ENCODE measurements around the gene TNFSF15. TPM values are rescaled to one million over a fixed set of nuclear protein-coding genes. Genes with fewer than 3 reads are reported as not detected.
"Not testable (repeated sequence)": the region's sequence is repeated elsewhere in the genome, so short reads cannot be mapped to it uniquely, and the experiment has no call there.

The TNFSF15 gene
- total and polyA plus RNA-seq, 2 donors (not counting 1 experiment from before 2014, with no cell fraction given): 0.03 TPM; not detected in 1

DNA sequence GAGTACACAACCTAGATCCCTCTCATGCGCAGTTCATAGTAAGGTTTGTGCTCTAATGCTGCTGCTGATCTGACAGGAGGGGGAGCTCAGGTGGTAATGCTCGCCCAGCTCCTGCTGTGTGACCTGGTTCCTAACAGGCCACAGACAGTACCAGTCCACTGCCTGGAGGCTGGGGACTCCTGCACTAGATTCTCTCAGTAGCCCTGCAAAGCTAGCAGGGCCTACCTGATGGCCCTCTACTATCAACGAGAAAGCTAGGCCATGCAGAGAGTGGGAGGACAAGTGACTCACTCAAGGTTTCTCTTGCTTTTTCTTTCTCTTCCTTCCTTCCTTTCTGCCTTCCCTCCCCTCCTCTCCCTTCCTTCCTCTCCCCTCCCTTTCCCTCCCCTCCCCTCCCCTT lies 68.7 kb downstream of the TNFSF15 start:
- Histone ChIP-seq H3K79me2 (ENCODE audit: control insufficient read depth, insufficient read depth, low read length) (no peaks in the 10 kb centered on the region), H3K9me3 (ENCODE audit: control extremely low read depth in 1 of 3, control insufficient read depth in 2 of 3, insufficient read depth in 1 of 3, low read length in 2 of 3) (no peaks in the 10 kb centered on the region), H3K27ac (ENCODE audit: low read length in 2 of 2) (no peak overlapping the region), H3K9ac (ENCODE audit: low read length) (no peak overlapping the region), H2AFZ (ENCODE audit: insufficient read depth, low read depth, low read length, poor library complexity, severe bottlenecking) (no peak overlapping the region), H3K36me3 (replicated peaks in 1 of 2; ENCODE audit: control extremely low read depth in 1 of 2, control insufficient read depth in 1 of 2, extremely low read depth in 1 of 2, insufficient read depth in 2 of 2, low read length in 1 of 2) (no peaks in the 10 kb centered on the region), H3K4me2 (replicated peaks; ENCODE audit: low read depth, low read length, poor library complexity, severe bottlenecking) (no peak overlapping the region), H4K20me1 (ENCODE audit: control insufficient read depth, insufficient read depth, low read length, poor library complexity, severe bottlenecking) (no peaks in the 10 kb centered on the region), H3K27me3 (replicated peaks in 1 of 4; ENCODE audit: control extremely low read depth in 1 of 4, control insufficient read depth in 3 of 4, insufficient read depth in 4 of 4, low read length in 3 of 4) (peaks cover 0 to 3% (median 1%) of the 10 kb centered on the region in 4 experiments), H3K4me1 (ENCODE audit: control insufficient read depth in 2 of 2, insufficient read depth in 2 of 2, low read length in 2 of 2) (peaks cover 7 to 8% of the 10 kb centered on the region in 2 donors), H3K4me3 (ENCODE audit: control extremely low read depth in 1 of 5, extremely low read depth in 1 of 5, insufficient read depth in 1 of 5, low read depth in 2 of 5, low read length in 4 of 5) (no peak overlapping the region)
- WGBS (ENCODE audit: insufficient coverage): no CpG with 5 or more reads among the region's 3 CpGs
- no peak overlapping the region for H3K27ac Mint-ChIP-seq
- ATAC-seq (ENCODE audit: low read depth) (no peak), DNase-seq (no peak)
- ChIA-PET CTCF (interaction anchor here (1.0 to 11.9 kb wide), 7 partner anchors 25 to 332 kb away, joined by 3 to 239 read pairs (median 11); partner anchors contain the start of gene TEX48), POLR2A (no interaction called here)
- TF ChIP-seq, protein P1, sequence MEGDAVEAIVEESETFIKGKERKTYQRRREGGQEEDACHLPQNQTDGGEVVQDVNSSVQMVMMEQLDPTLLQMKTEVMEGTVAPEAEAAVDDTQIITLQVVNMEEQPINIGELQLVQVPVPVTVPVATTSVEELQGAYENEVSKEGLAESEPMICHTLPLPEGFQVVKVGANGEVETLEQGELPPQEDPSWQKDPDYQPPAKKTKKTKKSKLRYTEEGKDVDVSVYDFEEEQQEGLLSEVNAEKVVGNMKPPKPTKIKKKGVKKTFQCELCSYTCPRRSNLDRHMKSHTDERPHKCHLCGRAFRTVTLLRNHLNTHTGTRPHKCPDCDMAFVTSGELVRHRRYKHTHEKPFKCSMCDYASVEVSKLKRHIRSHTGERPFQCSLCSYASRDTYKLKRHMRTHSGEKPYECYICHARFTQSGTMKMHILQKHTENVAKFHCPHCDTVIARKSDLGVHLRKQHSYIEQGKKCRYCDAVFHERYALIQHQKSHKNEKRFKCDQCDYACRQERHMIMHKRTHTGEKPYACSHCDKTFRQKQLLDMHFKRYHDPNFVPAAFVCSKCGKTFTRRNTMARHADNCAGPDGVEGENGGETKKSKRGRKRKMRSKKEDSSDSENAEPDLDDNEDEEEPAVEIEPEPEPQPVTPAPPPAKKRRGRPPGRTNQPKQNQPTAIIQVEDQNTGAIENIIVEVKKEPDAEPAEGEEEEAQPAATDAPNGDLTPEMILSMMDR (IDR thresholded peaks at IDR 0.05): no peak
- no peak for TF ChIP-seq EZH2 (IDR thresholded peaks at IDR 0.05; ENCODE audit: borderline replicate concordance, insufficient read depth, low read depth, low read length, poor library complexity, severe bottlenecking)
- H3K27me3 Mint-ChIP-seq: peaks cover 5% of the 10 kb centered on the region
- no peak overlapping the region for H3K4me3 Mint-ChIP-seq
- H3K4me1 Mint-ChIP-seq: peaks cover 13% of the 10 kb centered on the region
- no peaks in the 10 kb centered on the region for H3K9me3 Mint-ChIP-seq (ENCODE audit: insufficient read depth)
- intact Hi-C loops (cut with micrococcal nuclease): loop anchor here (10.0 kb wide), 1 partner anchor 332 kb away; no protein-coding TSS in a partner anchor

DNA sequence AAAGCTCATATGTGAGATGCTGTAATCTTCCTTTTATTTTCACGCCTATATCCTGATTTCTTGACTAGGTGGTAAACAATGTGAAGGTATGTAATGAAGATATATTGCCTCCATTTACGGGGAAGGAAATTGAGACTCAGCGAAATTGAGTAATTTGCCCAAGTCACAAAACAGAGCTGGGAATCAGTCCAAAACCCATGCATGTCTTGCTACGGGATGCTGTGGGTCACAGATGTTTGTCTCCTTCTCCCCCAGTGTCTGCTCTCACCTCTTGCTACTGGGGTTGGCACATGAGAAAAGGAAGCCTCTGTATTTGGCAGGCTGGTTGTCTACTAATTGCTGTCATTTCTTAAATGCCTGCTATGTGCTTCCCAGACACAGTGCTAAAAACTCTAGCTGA lies 70.1 kb downstream of the TNFSF15 start:
- intact Hi-C loops (cut with micrococcal nuclease): loop anchor here (10.0 kb wide), 1 partner anchor 331 kb away; no protein-coding TSS in a partner anchor
- H3K79me2 ChIP-seq (ENCODE audit: control insufficient read depth, insufficient read depth, low read length): no peaks in the 10 kb centered on the region
- Mint-ChIP-seq H3K4me3 (no peak overlapping the region), H3K27me3 (peaks cover 1% of the 10 kb centered on the region), H3K27ac (no peak overlapping the region), H3K9me3 (ENCODE audit: insufficient read depth) (no peaks in the 10 kb centered on the region), H3K4me1 (peaks cover 12% of the 10 kb centered on the region)
- no peaks in the 10 kb centered on the region for H3K36me3 ChIP-seq (replicated peaks in 1 of 2; ENCODE audit: control extremely low read depth in 1 of 2, control insufficient read depth in 1 of 2, extremely low read depth in 1 of 2, insufficient read depth in 2 of 2, low read length in 1 of 2)
- H3K4me1 ChIP-seq (ENCODE audit: control insufficient read depth in 2 of 2, insufficient read depth in 2 of 2, low read length in 2 of 2): peaks cover 7 to 8% of the 10 kb centered on the region in 2 donors
- peaks cover 0 to 3% (median 1%) of the 10 kb centered on the region in 4 experiments for H3K27me3 ChIP-seq (replicated peaks in 1 of 4; ENCODE audit: control extremely low read depth in 1 of 4, control insufficient read depth in 3 of 4, insufficient read depth in 4 of 4, low read length in 3 of 4)
- ChIA-PET CTCF (interaction anchor here (0.7 to 11.9 kb wide), 8 partner anchors 19 to 445 kb away, joined by 3 to 239 read pairs (median 3); partner anchors contain the start of gene TEX48), POLR2A (interaction anchor here (0.7 kb wide), 1 partner anchor 278 kb away, joined by 5 read pairs; no protein-coding TSS in a partner anchor)
- TF ChIP-seq, protein P1 (IDR thresholded peaks at IDR 0.05): no peak
- TF ChIP-seq EZH2 (IDR thresholded peaks at IDR 0.05; ENCODE audit: borderline replicate concordance, insufficient read depth, low read depth, low read length, poor library complexity, severe bottlenecking): no peak
- H3K9ac ChIP-seq (ENCODE audit: low read length): no peak overlapping the region
- no peak overlapping the region for H3K27ac ChIP-seq (ENCODE audit: low read length in 2 of 2)
- no peaks in the 10 kb centered on the region for H4K20me1 ChIP-seq (ENCODE audit: control insufficient read depth, insufficient read depth, low read length, poor library complexity, severe bottlenecking)
- 39% methylated on average over 3 of the region's 4 CpGs for WGBS (ENCODE audit: insufficient coverage)
- H2AFZ ChIP-seq (ENCODE audit: insufficient read depth, low read depth, low read length, poor library complexity, severe bottlenecking): no peak overlapping the region
- H3K4me3 ChIP-seq (ENCODE audit: control extremely low read depth in 1 of 5, extremely low read depth in 1 of 5, insufficient read depth in 1 of 5, low read depth in 2 of 5, low read length in 4 of 5): no peak overlapping the region
- no peak overlapping the region for H3K4me2 ChIP-seq (replicated peaks; ENCODE audit: low read depth, low read length, poor library complexity, severe bottlenecking)
- DNase-seq (no peak), ATAC-seq (ENCODE audit: low read depth) (no peak)
- no peaks in the 10 kb centered on the region for H3K9me3 ChIP-seq (ENCODE audit: control extremely low read depth in 1 of 3, control insufficient read depth in 2 of 3, insufficient read depth in 1 of 3, low read length in 2 of 3)

DNA sequence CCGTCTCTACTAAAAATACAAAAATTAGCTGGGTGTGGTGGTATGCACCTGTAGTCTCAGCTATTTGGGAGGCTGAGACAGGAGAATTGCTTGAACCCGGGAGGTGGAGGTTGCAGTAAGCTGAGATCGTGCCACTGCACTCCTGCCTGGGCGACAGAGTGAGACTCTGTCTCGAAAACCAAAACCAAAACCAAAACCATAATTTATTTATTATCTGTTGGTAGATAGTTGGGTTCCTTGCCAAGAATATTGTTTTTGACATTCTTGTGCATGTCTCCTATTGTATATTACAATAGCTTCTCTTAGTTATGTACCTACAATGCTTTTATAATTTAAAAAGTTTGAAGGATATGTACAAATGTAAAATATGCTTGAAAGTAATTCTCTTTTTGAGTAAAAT lies 70.7 kb downstream of the TNFSF15 start:
- POLR2A ChIA-PET: interaction anchor here (0.7 kb wide), 1 partner anchor 279 kb away, joined by 5 read pairs; no protein-coding TSS in a partner anchor
- not testable (repeated sequence) for H4K20me1 ChIP-seq (ENCODE audit: control insufficient read depth, insufficient read depth, low read length, poor library complexity, severe bottlenecking); H3K9ac ChIP-seq (ENCODE audit: low read length); H3K4me2 ChIP-seq (replicated peaks; ENCODE audit: low read depth, low read length, poor library complexity, severe bottlenecking); ATAC-seq (ENCODE audit: low read depth); DNase-seq; H2AFZ ChIP-seq (ENCODE audit: insufficient read depth, low read depth, low read length, poor library complexity, severe bottlenecking); H3K27ac ChIP-seq (ENCODE audit: low read length in 2 of 2); H3K4me3 Mint-ChIP-seq; H3K36me3 ChIP-seq (replicated peaks in 1 of 2; ENCODE audit: control extremely low read depth in 1 of 2, control insufficient read depth in 1 of 2, extremely low read depth in 1 of 2, insufficient read depth in 2 of 2, low read length in 1 of 2); H3K4me3 ChIP-seq (ENCODE audit: control extremely low read depth in 1 of 5, extremely low read depth in 1 of 5, insufficient read depth in 1 of 5, low read depth in 2 of 5, low read length in 4 of 5); H3K27me3 Mint-ChIP-seq; H3K27me3 ChIP-seq (replicated peaks in 1 of 4; ENCODE audit: control extremely low read depth in 1 of 4, control insufficient read depth in 3 of 4, insufficient read depth in 4 of 4, low read length in 3 of 4); H3K9me3 ChIP-seq (ENCODE audit: control extremely low read depth in 1 of 3, control insufficient read depth in 2 of 3, insufficient read depth in 1 of 3, low read length in 2 of 3); H3K79me2 ChIP-seq (ENCODE audit: control insufficient read depth, insufficient read depth, low read length); H3K4me1 ChIP-seq (ENCODE audit: control insufficient read depth in 2 of 2, insufficient read depth in 2 of 2, low read length in 2 of 2); H3K27ac Mint-ChIP-seq; H3K9me3 Mint-ChIP-seq (ENCODE audit: insufficient read depth)
- no CpG with 5 or more reads among the region's 5 CpGs for WGBS (ENCODE audit: insufficient coverage)
- peaks cover 12% of the 10 kb centered on the region for H3K4me1 Mint-ChIP-seq
- intact Hi-C loops (cut with micrococcal nuclease): loop anchor here (10.0 kb wide), 1 partner anchor 330 kb away; no protein-coding TSS in a partner anchor
- CTCF ChIA-PET: interaction anchor here (0.7 to 11.9 kb wide), 7 partner anchors 19 to 444 kb away, joined by 3 to 239 read pairs (median 3); partner anchors contain the start of gene TEX48
